HK-2 (cell line): Measurements from ENCODE around the gene ADARB1.

ENCODE experiments used
- DNase-seq: peaks from one replicate; pipeline ENCODE4 v3.0.0-alpha.2; 2018; ENCODE audit not compliant: unreplicated experiment

Gene ADARB1

DNA sequence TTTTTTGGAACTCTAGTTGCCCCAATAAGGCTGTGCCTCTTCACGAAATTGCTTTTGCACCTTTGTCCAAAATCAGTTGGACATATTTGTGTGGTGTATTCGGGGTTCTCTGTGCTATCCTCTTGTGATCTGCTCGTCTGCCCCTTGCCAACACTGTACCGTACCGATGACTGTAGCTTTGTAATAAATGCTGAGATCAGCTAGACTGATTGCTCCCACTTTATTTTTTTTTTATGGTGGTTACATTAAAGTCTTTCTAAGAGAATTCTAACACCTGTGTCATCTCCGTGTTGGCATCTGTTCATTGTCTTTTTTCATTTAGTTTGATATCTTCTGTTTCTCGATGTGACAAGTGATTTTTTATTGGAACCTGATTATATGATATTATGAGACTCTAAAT is 94.1 kb downstream of the ADARB1 start:
- no peak for DNase-seq

DNA sequence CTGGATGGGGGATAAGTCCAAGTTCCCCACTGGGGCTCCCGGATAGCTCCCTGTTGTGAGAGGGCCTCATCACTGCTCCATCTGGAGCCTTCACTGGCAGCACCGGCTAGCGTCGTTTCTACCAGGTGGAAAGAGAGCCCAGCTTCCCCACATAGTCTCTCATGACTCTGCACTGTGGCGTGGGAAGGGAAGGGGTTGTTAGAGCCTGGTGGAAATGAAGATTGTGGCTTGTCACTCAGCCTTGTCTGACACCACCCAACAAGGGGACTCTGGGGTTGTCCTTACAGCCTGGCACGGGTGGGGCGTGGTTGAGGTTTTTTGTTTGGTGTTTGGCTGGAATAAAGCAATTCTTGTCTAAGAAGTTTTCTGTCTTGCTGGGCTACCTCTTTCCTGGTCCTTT is 94.6 kb downstream of the ADARB1 start:
- DNase-seq, result no peak

DNA sequence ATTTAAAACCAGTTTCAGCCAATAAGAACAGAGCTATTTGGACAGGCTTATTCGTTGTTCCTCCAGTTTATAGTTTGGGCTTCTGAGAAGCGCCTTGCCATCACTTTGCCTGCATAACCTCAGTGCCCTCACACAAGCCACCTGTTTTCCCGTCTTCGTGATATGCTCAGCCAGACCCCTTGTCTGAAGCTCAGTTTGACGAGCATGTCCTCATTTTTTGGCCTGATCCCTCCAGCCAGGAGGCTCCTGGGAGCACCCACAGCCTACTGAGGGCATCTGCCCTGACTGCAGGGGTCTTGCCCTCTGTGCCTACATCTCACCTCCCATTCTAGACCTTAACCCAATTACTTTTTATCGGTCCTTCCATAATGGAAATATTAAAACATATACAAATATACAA is 95.3 kb downstream of the ADARB1 start:
- DNase-seq, result no peak

DNA sequence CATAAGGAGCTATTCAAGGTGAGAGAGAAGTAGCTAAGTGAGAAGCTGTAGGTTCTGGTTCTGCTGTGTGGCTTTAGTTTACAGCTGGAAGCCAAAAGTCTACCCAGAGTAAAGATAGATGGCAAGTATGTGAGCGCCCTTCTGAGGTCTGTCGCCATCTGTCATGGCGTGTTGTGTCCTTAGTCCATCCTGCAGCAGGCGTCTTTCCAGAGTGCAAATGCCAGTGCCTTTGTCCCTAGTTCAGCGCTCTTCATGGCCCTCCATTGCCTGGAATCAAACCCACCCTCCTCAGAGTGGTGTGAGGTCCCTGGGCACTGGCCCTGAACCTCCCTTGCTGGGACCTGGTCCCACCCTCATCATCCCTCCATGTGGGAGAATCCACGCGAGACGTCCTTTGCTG is 96.6 kb downstream of the ADARB1 start:
- DNase-seq, result no peak

DNA sequence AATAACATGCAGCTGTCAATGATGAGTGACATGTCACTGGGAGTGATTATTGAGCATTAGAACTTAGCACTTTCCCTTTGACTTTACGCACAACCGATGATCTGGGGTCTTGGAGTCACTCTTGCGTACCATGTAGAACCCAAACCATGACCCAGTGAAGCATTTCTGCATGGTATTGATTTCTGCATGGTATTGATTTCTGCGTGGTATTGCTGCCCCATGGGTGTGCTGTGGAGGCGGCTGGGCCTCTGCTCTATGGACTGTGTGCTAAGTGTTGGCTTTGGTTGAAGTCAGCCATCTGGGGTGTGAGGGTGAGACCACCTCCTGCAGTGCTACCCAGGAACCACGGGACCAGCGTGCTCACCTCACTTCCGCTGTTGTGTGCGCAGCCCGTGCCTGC is 98.0 kb downstream of the ADARB1 start:
- DNase-seq, result no peak

DNA sequence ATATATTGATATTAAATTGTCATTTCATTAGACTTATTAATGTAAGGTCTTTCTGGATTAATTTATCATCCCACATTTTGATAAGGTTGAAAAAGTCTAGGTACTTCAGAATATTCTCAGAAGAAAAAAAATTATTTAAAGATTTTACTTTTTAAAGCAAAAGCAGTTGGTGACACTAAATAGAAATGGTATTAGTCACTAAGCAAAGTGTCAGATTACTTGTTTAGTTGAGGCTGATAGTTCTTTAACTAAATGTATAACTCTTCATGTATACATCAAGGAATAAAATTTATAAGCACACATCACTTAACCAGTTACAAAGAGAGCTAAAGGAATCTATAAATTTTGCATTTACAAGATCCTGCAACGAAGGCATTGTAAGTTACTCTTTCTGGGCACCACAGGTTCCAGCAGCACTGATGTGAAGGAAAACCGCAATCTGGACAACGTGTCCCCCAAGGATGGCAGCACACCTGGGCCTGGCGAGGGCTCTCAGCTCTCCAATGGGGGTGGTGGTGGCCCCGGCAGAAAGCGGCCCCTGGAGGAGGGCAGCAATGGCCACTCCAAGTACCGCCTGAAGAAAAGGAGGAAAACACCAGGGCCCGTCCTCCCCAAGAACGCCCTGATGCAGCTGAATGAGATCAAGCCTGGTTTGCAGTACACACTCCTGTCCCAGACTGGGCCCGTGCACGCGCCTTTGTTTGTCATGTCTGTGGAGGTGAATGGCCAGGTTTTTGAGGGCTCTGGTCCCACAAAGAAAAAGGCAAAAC is 101.1 kb downstream of the ADARB1 start:
- DNase-seq, result no peak

DNA sequence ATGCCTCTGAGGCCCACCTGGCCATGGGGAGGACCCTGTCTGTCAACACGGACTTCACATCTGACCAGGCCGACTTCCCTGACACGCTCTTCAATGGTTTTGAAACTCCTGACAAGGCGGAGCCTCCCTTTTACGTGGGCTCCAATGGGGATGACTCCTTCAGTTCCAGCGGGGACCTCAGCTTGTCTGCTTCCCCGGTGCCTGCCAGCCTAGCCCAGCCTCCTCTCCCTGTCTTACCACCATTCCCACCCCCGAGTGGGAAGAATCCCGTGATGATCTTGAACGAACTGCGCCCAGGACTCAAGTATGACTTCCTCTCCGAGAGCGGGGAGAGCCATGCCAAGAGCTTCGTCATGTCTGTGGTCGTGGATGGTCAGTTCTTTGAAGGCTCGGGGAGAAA is 101.8 kb downstream of the ADARB1 start:
- no peak for DNase-seq

DNA sequence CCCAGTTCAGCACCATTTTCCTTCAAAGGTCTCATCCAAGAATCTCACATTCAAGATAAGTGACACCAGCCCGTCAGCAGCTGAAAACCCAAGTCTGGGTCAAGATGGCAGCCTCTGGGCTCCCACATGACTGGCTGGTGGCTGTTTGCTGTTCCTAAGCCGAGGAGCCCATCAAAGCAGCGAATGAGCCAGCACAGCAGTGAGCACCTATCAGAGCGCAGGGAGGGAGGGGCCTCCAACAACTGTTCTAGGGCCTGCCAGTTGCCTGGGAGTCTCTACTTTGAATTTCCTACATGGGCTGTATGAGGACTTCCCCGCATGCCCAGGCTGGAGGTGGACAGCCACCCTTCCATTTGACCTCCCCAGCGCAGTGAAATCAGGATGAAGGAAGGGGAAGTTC is 102.7 kb downstream of the ADARB1 start:
- DNase-seq, result no peak

DNA sequence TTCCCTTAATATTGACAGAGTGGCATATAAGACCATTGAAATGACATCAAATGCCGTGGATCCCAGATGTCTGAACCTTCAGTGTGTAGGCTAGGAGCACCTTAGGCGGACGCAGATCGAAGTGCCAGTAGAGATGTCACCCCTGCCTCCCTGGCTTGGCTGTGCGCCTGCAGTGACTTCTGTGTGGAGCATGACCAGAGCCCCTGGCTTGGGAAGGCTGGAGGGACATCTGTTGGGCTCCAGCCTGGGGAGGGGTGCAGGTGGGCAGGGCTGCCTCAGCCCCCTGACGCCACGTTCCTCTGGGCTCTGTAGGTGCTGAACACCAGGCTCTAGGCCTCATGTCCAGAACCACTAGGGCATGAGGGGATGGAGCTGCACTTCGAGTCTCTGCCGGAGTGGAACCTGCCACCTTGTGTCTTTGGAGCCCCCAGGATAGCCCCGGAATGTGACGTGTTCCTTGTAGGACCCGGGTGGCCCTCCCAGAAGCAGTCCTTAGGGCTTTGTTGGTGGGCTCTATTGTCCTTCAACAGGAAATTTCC is 103.8 kb downstream of the ADARB1 start:
- no peak for DNase-seq

DNA sequence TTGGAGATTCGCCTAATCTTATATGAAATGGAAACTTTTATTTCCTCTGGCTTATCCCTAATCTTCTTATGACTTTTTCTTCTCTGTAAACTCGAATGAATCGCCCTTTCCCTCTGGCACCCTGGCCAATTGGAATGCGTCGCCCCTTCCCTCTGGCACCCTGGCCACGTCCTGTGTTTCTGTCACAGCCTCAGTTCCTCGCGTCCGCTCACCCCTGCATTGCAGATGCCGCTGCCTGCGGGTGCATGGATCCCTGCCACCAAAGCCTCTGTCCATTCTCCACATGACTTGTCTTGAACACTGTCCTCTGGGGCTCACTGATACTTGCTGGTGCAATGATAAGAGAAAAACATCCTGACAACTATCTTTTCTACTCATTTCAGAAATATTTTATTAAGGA is 104.6 kb downstream of the ADARB1 start:
- DNase-seq, result no peak

DNA sequence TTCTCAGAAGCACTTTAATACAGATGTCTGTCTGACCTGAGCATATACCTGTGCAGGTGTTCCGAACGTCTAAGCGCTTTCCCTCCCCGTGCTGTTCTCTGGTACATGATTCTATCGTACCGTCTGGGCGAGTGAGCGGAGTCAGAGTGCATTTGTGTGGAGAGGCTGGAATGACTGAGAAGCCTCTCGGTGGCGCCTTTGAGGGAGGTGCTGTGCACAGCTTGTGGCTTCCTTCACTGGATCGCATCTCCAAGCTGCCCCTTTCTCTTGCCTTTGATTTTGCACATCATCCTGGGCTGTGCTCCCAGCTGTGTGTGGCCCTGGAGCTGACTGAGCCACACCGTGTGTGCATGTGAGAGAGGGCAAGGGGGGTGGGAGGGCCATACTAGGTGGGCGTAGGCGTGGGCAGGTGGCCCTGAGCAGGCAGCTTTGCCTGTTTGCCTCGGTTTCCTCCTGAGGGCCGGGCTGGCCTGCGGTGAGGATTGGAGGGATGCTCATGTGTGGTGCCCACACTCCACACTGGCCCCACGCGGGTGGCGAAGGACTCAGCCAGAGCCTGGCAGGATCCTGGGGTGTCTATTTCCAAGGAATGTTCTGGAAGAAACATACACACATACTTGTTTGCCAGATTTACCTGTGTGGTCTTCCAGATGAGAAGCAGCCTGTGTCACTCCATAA is 105.3 kb downstream of the ADARB1 start:
- no peak for DNase-seq

DNA sequence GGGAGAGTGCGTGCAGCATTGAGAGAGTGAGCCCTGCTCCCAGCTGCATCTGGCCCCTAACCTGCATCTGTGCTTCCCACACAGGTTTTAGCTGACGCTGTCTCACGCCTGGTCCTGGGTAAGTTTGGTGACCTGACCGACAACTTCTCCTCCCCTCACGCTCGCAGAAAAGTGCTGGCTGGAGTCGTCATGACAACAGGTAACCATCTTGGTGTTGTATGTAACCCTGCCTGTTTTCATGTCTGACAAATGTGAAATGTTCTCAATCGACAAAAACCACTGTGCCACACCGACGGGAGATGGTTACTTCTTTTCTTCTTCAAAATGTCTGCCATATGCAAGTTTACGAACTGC is 105.8 kb downstream of the ADARB1 start:
- no peak for DNase-seq

DNA sequence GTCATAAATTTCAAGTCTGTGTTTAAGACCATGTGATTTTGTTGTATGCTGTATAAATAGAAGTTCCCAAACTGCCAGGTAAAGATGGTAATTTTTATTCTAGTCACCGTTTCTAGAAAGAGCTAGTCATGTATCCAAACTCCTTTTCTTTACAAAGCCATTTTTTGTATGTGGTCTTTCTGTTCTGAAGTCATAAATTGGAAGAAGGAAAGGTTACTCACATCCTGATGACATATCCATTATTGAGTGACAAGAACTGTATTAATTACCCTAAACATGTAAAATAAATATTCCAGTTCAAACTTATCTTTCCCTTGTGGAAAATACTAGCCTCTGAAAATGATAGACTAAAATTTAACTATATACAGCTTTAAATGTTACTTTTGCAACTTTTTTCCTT is 108.6 kb downstream of the ADARB1 start:
- DNase-seq, result no peak

DNA sequence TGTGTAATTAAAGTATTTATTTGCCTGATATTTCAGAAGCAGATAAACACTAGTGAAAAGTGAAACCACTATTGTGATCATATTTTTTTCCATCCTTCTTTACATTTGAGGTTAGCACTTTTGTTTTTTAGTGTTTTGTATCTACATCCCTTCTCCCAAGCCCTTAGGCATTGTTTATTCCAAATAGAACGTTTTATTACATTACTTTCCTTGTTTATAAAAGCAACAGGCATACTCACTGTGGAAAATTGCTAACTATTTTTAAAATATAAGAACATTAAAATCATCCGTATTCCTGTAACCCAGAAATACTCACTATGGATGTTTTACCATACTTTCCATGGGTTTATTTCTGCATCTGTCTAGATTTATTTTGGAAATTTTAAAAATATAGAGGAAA is 109.5 kb downstream of the ADARB1 start:
- DNase-seq, result no peak

DNA sequence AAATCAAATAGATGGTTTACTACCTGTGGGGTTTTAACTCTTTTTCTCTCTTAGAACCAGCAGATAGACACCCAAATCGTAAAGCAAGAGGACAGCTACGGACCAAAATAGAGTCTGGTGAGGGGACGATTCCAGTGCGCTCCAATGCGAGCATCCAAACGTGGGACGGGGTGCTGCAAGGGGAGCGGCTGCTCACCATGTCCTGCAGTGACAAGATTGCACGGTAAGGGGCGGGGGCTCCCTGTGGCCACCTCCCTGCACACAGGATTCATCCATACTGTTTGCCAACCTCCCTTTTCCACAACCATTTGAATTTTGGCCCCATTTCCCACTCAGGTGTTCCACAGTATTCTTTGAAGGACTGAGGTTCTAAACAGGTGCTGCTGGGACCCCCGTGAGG is 110.5 kb downstream of the ADARB1 start:
- no peak for DNase-seq

DNA sequence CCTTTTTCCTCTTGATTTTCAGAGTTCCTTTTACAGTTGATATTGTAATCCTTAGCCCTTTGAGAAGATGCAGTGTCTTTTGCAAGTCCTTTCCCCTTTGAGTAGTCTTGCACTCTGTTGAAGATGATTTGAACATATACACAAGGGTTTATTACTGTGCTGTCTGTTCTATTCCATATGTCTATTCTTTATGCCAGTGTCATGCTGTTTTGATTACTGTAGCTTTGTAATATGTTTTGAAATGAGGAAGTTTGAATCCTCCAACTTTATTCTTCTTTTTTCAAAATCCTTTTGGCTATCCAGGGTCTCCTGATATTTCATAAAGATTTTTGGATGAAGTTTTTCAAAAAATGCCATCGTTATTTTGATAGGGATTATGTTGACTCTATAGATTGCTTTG is 112.3 kb downstream of the ADARB1 start:
- DNase-seq, result no peak

DNA sequence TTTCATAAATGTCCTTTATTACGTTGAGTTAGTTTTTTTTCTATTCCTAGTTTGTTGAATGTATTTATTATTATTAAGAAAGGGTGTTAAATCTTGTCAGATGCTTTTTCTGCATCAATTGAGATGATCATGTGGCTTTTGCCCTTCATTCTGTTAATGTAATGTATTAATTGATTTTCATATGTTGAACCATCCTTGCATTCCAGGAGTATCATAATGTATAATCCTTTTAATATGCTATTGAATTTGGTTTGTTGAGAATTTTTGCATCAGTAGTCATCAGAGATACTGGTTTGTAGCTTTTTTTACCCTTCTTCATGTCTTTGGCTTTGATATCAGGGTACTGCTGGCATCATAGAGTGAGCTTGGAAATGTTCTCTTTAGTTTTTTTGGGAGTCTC is 113.3 kb downstream of the ADARB1 start:
- DNase-seq, result no peak

DNA sequence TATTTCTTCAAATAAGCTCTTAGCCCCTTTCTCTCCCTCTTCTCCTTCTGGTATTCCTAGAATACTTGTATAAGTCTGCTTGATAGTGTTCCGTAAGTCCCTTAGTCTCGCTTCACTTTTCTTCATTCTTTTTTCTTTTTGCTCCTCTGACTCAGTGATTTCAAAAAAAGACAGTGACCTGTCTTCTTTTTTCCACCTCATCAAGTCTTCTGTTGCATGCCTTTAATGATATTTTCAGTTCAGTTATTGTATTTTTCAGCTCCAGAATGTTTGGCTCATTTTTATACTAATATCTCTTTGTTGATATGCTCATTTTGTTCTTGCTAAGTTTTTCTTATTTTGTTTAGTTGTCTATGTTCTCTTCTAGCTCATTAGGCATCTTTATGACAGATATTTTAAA is 115.6 kb downstream of the ADARB1 start:
- DNase-seq, result no peak

DNA sequence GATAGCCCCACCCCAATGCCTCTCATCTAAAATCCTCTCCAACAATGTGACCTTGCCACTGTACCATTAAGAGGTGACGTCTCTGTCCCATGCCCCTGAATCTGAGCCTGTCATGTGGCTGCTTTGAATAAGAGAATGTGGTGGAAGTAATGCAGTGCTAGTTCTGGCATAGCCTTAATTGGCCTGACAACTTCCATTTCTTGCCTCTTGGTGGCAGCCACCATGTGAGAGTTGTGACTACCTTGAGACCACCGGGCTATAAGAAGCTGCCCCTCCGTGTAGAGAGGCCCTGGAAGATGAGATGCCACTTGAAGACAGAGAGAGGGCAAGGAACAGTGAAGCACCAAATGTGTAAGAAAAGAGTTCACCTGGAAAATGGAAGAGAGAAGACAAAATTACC is 118.0 kb downstream of the ADARB1 start:
- no peak for DNase-seq

DNA sequence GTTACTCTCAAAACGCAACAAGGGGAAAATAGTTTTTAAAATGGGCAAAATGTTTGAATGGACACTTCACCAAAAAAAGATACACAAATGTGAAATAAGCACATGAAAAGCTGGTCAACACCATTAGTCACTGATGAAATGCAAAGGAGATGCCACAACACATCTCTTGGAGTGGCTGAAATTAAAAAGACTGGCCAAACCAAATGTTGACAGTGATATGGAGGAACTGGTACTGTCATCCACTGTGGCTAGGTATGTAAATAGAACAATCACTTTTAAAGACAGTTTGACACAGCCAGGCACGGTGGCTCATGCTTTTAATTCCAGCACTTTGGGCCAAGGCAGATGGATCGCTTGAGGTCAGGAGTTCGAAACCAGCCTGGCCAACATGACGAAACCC is 122.2 kb downstream of the ADARB1 start:
- no peak for DNase-seq

DNA sequence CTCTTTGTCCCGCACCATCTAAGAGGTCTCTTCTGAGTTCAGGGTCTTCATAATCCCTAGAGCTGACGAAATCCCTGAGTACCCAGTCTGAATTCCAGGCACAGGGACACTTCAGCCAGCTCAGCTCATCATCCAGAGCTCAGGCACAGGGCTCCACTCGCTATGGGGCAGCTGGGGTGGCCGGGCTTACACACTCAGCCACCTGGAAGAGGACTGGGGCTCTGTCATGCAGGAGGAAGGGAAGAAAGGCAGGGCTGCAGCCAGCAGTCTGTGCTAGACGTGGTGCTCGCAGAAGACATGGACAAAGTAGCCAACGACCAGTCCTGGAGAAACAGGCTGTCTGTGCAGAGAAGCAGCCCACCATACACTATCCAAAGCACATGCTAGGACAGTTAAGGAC is 124.8 kb downstream of the ADARB1 start:
- no peak for DNase-seq

DNA sequence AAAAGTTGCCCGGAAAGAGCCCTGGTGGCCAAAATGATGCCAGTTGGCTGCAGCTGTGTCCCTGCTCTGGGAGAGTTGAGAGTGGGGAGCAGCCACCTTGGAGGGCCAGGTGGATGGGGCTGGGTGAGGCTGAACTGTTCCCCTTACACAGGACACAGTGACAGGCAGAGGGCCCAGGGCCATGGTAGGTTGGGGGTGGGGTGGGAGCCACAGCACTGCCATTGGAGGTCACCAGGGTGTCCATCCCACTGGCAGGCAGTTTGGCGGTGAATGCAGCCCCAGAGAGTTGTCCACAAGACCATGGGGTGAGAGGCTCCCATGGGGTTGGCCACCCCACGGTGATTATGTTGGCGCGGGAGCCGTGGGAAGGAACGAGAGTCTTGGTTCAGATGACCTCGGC is 125.7 kb downstream of the ADARB1 start:
- DNase-seq, result no peak

DNA sequence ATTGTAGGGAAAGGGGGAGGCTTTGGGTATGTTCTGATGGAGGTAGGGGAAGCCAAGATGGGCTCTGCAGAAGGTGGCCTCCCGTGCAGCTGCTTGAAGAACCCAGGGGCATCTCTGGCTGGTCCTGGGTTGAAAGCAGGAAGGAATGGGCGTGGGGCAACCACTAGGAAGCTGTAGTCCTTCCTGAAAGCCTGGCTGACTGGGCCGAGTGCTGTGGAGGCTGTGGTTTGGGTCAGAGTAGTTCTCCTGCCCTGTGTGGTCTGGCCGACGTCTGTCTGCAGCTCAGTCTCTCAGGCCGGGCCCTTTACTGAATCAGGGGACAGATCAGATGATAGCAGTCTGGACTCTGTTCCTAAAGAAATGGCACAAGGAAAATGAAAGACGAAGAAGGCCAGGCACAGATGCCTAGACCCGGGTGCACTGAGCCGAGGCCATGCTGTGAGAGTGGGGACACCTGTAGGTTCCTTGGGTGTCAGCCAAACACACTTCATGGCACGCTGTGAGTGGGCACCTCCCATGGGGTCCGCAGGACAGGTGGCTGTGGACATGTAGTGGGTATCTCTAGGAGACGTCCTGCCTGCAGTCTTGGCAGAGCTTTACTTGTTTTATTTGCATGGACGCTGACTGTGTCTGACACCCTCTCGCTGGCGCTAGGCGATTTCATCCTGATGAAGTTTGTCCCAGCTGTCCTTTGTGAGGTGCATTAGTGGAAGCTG is 126.4 kb downstream of the ADARB1 start:
- DNase-seq, result no peak
